ENCODE data around the gene ASB7.

- TF ChIP-seq CTCF (IDR thresholded peaks at IDR 0.05) (no peak), POLR2A (IDR thresholded peaks at IDR 0.05) (no peak)
Observed at GRCh38 chr15:100687582-100688141, 85.3 kb downstream of the ASB7 start.

Data from adrenal gland (tissue), 5 donors.